Adipose tissue (tissue), 3 donors: ENCODE data around the gene IPO7. TPM values are rescaled to one million over a fixed set of nuclear protein-coding genes. Genes with fewer than 3 reads are reported as not detected.
"Not testable (repeated sequence)": the region's sequence is repeated elsewhere in the genome, so short reads cannot be mapped to it uniquely, and the experiment has no call there.

Experiments
- H3K27ac ChIP-seq: one replicate; pipeline ENCODE4 v1.5.1; 2013; ENCODE audit warnings: low read depth, low read length
- WGBS, 3 donors: extraction: QIAGEN DNeasy Blood & Tissue Kit; methylation state at CpG; one replicate each; pipeline ENCODE4 v1.1.7; 2013; 5-methylcytosine and 5-hydroxymethylcytosine counted together
- polyA plus RNA-seq, 3 donors: library from polyadenylated mRNA; stranded (reverse); fragments of 200-250 nt; gene quantifications; one replicate each; pipeline ENCODE4 v1.2.3, GENCODE V29; 2013
- donor health status: healthy with polysubstance abuse.
- donor health status: Bipolar disorder and iron deficiency.
- donor health status: healthy.

Gene IPO7
- polyA plus RNA-seq, result 10 to 100 TPM; 21.0 to 45.3 (median 43.1) TPM

- H3K27ac ChIP-seq, result peak within 1 kb of the TSS; percentile 71
- WGBS, 3 donors, result 0 to 1% (median 0%) methylated on average over 70 of the region's 70 CpGs
Observed at GRCh38 chr11:9384535-9385326, at the start of gene IPO7. Gene IPO7 (plus strand): TSS chr11:9384652. CDS start chr11:9384764, 112 bp downstream.

- WGBS, 3 donors, result 66 to 83% (median 69%) methylated on average over 5 of the region's 5 CpGs
- H3K27ac ChIP-seq, result no peak overlapping the region
Observed at GRCh38 chr11:9341638-9342178, 42.7 kb upstream of the IPO7 start.

DNA sequence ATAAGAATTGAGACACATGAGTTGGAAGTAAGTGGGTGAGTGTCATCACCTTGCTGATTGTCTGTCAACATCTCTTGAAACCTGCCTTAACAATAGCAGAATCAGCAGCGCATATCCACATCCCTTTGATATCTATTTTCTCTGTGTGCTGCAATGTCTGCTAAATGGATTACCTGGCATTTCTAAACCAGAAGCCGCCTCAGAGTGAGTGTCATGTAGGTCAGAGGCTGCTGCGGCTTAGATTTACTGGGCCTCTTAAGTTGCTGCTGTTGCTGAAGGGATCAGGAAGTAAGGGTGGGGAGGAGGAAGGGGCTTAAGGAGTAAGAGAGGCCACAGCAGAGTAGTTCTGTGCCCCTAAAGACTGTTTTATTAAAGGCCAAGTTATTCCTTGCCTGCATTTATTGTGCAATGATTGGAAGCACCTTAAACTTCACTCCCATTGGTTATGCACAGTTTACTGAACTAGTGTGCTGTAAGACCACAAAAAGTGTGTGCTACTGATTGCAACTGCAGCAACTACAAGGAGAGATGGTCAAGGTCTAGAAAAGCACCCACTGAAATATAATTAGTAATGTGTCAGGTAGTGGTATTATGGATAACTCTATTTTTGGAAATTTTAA lies 40.3 kb upstream of the IPO7 start:
- 39 to 70% (median 51%) methylated on average over 3 of the region's 3 CpGs for WGBS, 3 donors
- H3K27ac ChIP-seq, result no peak overlapping the region

DNA sequence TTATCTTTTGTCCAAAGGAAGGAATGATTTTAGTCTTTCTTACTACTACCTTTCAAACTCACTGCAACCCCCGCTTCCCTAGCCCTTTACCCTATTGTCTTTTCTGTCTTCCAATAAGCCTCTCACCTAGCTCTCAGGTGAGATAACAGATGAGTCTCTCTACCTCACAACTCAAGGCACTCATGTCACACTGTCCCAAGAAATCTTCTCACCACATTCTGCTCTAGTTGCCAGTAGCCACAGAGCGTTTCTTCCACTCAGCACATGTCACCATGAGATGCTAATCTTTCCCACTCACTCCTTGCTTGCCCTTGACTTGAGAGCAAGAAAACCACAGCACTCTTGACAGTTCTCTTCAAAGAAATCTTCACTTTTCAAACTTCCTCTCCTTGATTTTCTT lies 37.4 kb upstream of the IPO7 start:
- 67 to 85% (median 74%) methylated on average over 2 of the region's 2 CpGs for WGBS, 3 donors

GRCh38 chr11:9347779-9348178 lies 36.7 kb upstream of the IPO7 start:
- 65 to 76% (median 74%) methylated on average over 4 of the region's 4 CpGs for WGBS, 3 donors
- H3K27ac ChIP-seq, result not testable (repeated sequence)

More for the DNA sequence above, 37.4 kb upstream of the IPO7 start:
- no peak overlapping the region for H3K27ac ChIP-seq

- WGBS, 3 donors, result 68 to 72% (median 69%) methylated on average over 6 of the region's 6 CpGs
- no peak overlapping the region for H3K27ac ChIP-seq
Observed at GRCh38 chr11:9351321-9351881, 33.1 kb upstream of the IPO7 start.

GRCh38 chr11:9357041-9357440 lies 27.4 kb upstream of the IPO7 start:
- 89 to 97% (median 95%) methylated on average over 4 of the region's 4 CpGs for WGBS, 3 donors
- no peak overlapping the region for H3K27ac ChIP-seq

DNA sequence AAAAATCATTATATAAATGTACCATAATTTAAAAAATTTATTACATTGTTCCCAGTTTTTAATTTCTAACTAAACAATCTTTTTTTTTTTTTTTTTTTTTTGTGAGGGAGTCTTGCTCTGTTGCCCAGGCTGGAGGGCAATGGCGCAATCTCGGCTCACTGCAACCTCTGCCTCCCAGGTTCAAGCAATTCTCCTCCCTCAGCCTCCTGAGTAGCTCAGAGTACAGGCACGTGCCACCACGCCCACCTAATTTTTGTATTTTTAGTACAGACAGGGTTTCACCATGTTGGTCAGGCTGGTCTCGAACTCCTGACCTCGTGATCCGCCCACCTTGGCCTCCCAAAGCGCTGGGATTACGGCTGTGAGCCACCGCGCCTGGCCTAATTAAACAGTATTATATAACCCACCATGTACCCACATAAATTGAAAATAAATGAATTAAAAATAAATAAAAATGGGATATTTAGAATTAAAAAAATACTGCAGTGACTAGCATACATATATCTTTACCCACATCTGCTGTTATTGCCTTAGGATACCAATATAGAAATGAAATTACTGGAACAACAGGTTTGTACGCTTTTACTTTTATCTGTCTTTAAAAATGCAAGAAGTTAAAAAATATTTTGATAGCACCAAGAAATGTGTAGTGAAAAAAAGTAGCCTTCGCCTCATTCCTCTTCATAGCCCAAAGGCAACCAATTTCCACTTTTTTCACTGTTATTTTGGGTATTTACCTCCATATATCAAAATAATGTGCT lies 23.4 kb upstream of the IPO7 start:
- 95 to 96% (median 96%) methylated on average over 13 of the region's 13 CpGs for WGBS, 3 donors
- not testable (repeated sequence) for H3K27ac ChIP-seq

DNA sequence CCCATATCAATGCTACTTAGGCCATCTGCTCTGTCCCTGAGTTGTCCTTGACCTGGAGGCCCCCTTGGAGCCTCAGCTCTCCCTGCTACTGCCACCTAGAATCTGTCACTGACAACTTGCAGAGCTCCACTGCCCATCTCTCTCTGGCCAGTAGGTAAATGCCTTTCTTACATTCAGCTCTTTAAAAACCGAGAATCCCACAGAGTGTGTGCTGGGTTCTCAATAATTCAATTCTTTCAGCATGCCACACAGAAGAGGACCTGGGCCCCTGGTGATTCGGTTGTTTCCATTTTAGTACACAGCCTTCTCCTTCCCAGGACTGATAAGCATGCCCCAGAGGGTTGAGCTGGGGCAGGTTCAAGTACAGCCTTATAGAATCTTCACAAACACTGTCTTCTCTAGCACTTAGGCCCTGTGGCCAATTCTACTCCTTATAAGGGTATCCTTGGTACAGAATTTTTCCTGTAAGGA lies 22.0 kb upstream of the IPO7 start:
- WGBS, 3 donors, result 72 to 84% (median 79%) methylated on average over 2 of the region's 2 CpGs
- H3K27ac ChIP-seq, result no peak overlapping the region

- H3K27ac ChIP-seq, result peak overlapping the region; percentile 99
- 3 to 5% (median 3%) methylated on average over 64 of the region's 64 CpGs for WGBS, 3 donors
Observed at GRCh38 chr11:9363954-9364912, 20.2 kb upstream of the IPO7 start.

DNA sequence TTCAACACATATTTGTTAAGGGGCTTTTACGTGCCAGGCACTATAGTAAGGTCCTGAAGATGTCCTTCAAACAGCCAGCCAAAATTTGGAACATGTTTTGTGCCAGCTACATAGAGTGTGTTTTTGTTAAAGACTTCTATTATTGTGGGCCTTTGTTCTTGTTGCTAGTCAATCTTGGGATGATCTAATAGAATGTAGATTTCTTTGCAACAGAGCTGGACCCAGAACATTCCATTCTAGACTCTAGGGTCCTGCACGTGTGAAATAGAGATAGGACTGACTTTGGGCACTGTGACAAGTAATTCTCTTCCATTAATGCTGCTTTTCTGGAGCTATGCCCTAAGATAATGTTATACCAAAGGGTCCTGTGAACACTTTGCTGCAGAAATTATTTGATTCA lies 16.9 kb upstream of the IPO7 start:
- H3K27ac ChIP-seq, result no peak overlapping the region
- WGBS, 3 donors, result 49 to 63% (median 54%) methylated on average over 2 of the region's 2 CpGs

GRCh38 chr11:9377036-9377435 lies 7.4 kb upstream of the IPO7 start:
- 85 to 89% (median 87%) methylated on average over 1 of the region's 1 CpG for WGBS, 3 donors
- H3K27ac ChIP-seq, result no peak overlapping the region

- WGBS, 3 donors, result 87 to 93% (median 88%) methylated on average over 12 of the region's 12 CpGs
- H3K27ac ChIP-seq, result no peak overlapping the region
Observed at GRCh38 chr11:9379041-9379440, 5.4 kb upstream of the IPO7 start.

- 54 to 66% (median 66%) methylated on average over 2 of the region's 2 CpGs for WGBS, 3 donors
- no peak overlapping the region for H3K27ac ChIP-seq
Observed at GRCh38 chr11:9380773-9381172, 3.7 kb upstream of the IPO7 start.

GRCh38 chr11:9385327-9385899 lies 961 bp downstream of the IPO7 start:
- H3K27ac ChIP-seq, result peak overlapping the region; percentile 71
- WGBS, 3 donors, result 4 to 11% (median 10%) methylated on average over 10 of the region's 10 CpGs

DNA sequence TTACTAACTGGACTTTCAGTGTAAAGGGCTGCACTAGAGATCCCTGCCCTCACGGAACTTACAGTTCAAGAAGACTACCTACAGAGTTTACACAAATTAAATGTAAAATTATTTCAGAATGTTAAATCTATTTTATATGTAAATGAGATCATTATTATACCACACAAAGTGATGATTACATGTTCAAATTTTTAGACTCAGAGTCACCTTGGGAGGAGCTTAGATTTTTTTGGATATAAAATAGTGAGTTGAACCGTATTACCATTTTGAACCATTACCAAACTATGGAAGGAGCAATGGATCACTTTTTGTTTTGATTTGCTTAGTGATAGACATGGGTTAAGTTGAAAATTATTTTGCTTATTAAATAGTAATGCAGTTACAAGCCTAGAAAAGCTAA lies 1.6 kb downstream of the IPO7 start:
- H3K27ac ChIP-seq, result no peak overlapping the region
- WGBS, 3 donors, result 58 to 66% (median 64%) methylated on average over 2 of the region's 2 CpGs

GRCh38 chr11:9386901-9387300 lies 2.4 kb downstream of the IPO7 start:
- WGBS, 3 donors, result 26 to 58% (median 35%) methylated on average over 1 of the region's 1 CpG
- H3K27ac ChIP-seq, result no peak overlapping the region
